ENCODE results near the gene SYNJ1.
A peak's percentile ranks its signal among the peaks of the same experiment; 100 is the strongest.
"Not testable (repeated sequence)": the region's sequence is repeated elsewhere in the genome, so short reads cannot be mapped to it uniquely, and the experiment has no call there.

Gene SYNJ1

GRCh38 chr21:32613436-32614043 lies 114.3 kb downstream of the SYNJ1 start:
- no peak for DNase-seq (ENCODE audit: insufficient read length, low spot score)
- FAIRE-seq, result no peak

- FAIRE-seq (no peak), DNase-seq (ENCODE audit: insufficient read length, low spot score) (no peak)
Measured at GRCh38 chr21:32612999-32613337, 114.8 kb downstream of the SYNJ1 start.

- peak; percentile 85 for DNase-seq (ENCODE audit: insufficient read length, low spot score)
- peak; percentile 76 for FAIRE-seq
Measured at GRCh38 chr21:32612075-32612998, 115.5 kb downstream of the SYNJ1 start, which contains the start of gene CFAP298. CFAP298 (minus strand) TSS chr21:32612377; CDS start chr21:32612243, 134 bp downstream.

GRCh38 chr21:32611471-32611997 lies 116.3 kb downstream of the SYNJ1 start:
- DNase-seq (ENCODE audit: insufficient read length, low spot score) (peak; percentile 21), FAIRE-seq (no peak)

GRCh38 chr21:32610940-32611339 lies 116.9 kb downstream of the SYNJ1 start:
- FAIRE-seq; DNase-seq (ENCODE audit: insufficient read length, low spot score): not testable (repeated sequence)

GRCh38 chr21:32608851-32609250 lies 119.0 kb downstream of the SYNJ1 start:
- no peak for DNase-seq (ENCODE audit: insufficient read length, low spot score)
- FAIRE-seq, result no peak

GRCh38 chr21:32605469-32605868 lies 122.3 kb downstream of the SYNJ1 start:
- no peak for FAIRE-seq
- DNase-seq (ENCODE audit: insufficient read length, low spot score), result no peak

- no peak for FAIRE-seq
- no peak for DNase-seq (ENCODE audit: insufficient read length, low spot score)
Measured at GRCh38 chr21:32604464-32604863, 123.3 kb downstream of the SYNJ1 start.

GRCh38 chr21:32603131-32603530 lies 124.7 kb downstream of the SYNJ1 start:
- FAIRE-seq (no peak), DNase-seq (ENCODE audit: insufficient read length, low spot score) (no peak)

- no peak for DNase-seq (ENCODE audit: insufficient read length, low spot score)
- no peak for FAIRE-seq
Measured at GRCh38 chr21:32602099-32602498, 125.7 kb downstream of the SYNJ1 start.

GRCh38 chr21:32599526-32599925 lies 128.3 kb downstream of the SYNJ1 start:
- DNase-seq (ENCODE audit: insufficient read length, low spot score) (no peak), FAIRE-seq (no peak)

- FAIRE-seq (no peak), DNase-seq (ENCODE audit: insufficient read length, low spot score) (no peak)
Measured at GRCh38 chr21:32599091-32599490, 128.7 kb downstream of the SYNJ1 start.

- FAIRE-seq (no peak), DNase-seq (ENCODE audit: insufficient read length, low spot score) (peak; percentile 20)
Measured at GRCh38 chr21:32597205-32597604, 130.6 kb downstream of the SYNJ1 start.

- no peak for FAIRE-seq
- DNase-seq (ENCODE audit: insufficient read length, low spot score), result no peak
Measured at GRCh38 chr21:32595431-32595830, 132.4 kb downstream of the SYNJ1 start.

GRCh38 chr21:32593690-32594089 lies 134.1 kb downstream of the SYNJ1 start:
- DNase-seq (ENCODE audit: insufficient read length, low spot score) (no peak), FAIRE-seq (no peak)

GRCh38 chr21:32592929-32593502 lies 134.8 kb downstream of the SYNJ1 start:
- DNase-seq (ENCODE audit: insufficient read length, low spot score) (no peak), FAIRE-seq (no peak)

GRCh38 chr21:32590130-32590529 lies 137.7 kb downstream of the SYNJ1 start:
- no peak for DNase-seq (ENCODE audit: insufficient read length, low spot score)
- no peak for FAIRE-seq

GRCh38 chr21:32587651-32588050 lies 140.2 kb downstream of the SYNJ1 start:
- DNase-seq (ENCODE audit: insufficient read length, low spot score) (no peak), FAIRE-seq (no peak)

- no peak for DNase-seq (ENCODE audit: insufficient read length, low spot score)
- FAIRE-seq, result no peak
Measured at GRCh38 chr21:32587120-32587519, 140.7 kb downstream of the SYNJ1 start.

- FAIRE-seq, result no peak
- no peak for DNase-seq (ENCODE audit: insufficient read length, low spot score)
Measured at GRCh38 chr21:32585970-32586369, 141.8 kb downstream of the SYNJ1 start.

GRCh38 chr21:32585042-32585710 lies 142.6 kb downstream of the SYNJ1 start, which contains the start of gene TCP10L:
TCP10L (minus strand) TSS chr21:32585523; CDS start chr21:32584304, 1,219 bp downstream.
- FAIRE-seq, result no peak

More at GRCh38 chr21:32585042-32585710, 142.6 kb downstream of the SYNJ1 start, which contains the start of gene TCP10L:
- DNase-seq (ENCODE audit: insufficient read length, low spot score), result no peak

Data from HTR-8/SVneo (cell line).